Measurements from ENCODE around the gene DUOX2. TPM values are rescaled to one million over a fixed set of nuclear protein-coding genes. Genes with fewer than 3 reads are reported as not detected.
A peak's percentile ranks its signal among the peaks of the same experiment; 100 is the strongest.

DUOX2 gene
- polyA plus RNA-seq (2011; rRNA removed) (not detected in 2 replicates), polyA minus RNA-seq (2011; rRNA and poly(A)+ RNA removed) (not detected in 2 replicates)

DNA sequence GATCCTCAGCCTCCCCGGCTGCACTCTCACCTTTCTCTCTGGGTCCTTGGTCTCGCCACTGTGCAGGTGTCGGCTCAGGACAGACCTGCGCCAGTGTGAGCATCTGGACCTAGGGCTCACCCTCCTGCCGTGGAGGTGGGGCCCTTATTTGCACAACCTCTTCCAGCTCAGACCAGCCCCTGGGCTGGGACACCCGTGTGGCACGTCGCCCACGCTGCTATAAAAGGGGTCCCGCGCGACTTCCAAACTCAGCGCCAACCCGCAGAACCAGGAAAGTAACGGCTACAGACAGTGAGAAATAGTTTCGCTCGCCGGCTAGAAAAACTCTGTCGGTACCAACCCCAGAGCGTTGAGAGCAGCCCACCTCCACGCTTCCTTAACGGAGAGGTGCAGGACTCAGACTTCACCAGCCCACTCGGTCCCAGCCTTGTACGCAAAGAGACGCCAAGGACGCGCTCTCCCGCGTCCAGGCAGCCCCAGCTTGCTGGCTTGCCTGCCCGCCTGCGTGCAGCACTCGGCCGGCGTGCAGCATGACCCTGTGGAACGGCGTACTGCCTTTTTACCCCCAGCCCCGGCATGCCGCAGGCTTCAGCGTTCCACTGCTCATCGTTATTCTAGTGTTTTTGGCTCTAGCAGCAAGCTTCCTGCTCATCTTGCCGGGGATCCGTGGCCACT lies at the start of gene DUOX2, which contains the start of gene DUOXA2:
Gene DUOX2, minus strand, starts transcription at position 97 of the 675 bp plus-strand sequence. CDS start 761 bp downstream, outside the sequence.
Gene DUOXA2, plus strand, starts transcription at position 251 of the 675 bp plus-strand sequence. Its CDS starts 280 bp downstream, at position 531.
- TF ChIP-seq, protein P1, sequence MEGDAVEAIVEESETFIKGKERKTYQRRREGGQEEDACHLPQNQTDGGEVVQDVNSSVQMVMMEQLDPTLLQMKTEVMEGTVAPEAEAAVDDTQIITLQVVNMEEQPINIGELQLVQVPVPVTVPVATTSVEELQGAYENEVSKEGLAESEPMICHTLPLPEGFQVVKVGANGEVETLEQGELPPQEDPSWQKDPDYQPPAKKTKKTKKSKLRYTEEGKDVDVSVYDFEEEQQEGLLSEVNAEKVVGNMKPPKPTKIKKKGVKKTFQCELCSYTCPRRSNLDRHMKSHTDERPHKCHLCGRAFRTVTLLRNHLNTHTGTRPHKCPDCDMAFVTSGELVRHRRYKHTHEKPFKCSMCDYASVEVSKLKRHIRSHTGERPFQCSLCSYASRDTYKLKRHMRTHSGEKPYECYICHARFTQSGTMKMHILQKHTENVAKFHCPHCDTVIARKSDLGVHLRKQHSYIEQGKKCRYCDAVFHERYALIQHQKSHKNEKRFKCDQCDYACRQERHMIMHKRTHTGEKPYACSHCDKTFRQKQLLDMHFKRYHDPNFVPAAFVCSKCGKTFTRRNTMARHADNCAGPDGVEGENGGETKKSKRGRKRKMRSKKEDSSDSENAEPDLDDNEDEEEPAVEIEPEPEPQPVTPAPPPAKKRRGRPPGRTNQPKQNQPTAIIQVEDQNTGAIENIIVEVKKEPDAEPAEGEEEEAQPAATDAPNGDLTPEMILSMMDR (IDR thresholded peaks at IDR 0.05; ENCODE audit: insufficient read depth, low read depth, low read length), result no peak
- POLR2A ChIA-PET, result no interaction called here
- no peak for DNase-seq (ENCODE audit: low read depth)

DNA sequence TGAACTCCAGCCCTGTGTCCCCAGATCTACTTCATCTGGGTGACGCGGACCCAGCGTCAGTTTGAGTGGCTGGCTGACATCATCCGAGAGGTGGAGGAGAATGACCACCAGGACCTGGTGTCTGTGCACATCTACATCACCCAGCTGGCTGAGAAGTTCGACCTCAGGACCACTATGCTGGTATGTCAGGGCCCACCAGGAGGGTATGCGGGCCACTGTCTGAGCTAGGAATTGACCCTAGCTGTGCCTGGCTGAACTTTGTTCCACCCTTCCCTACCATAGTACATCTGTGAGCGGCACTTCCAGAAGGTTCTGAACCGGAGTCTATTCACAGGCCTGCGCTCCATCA lies 49.5 kb upstream of the DUOX2 start:
- ChIA-PET POLR2A (no interaction called here), CTCF (interaction anchor here (0.7 to 5.6 kb wide), 40 partner anchors 9 to 480 kb away, joined by 3 to 70 read pairs (median 5); partner anchors contain the start of genes DUOX1 and SHF)
- TF ChIP-seq, protein P1 (IDR thresholded peaks at IDR 0.05; ENCODE audit: insufficient read depth, low read depth, low read length), result no peak
- H3K27me3 ChIP-seq (ENCODE audit: control insufficient read depth, insufficient read depth, low read length), result no peaks in the 10 kb centered on the region
- no peaks in the 10 kb centered on the region for H3K36me3 ChIP-seq (ENCODE audit: control insufficient read depth, insufficient read depth, low read length)
- DNase-seq (ENCODE audit: low read depth), result no peak
- H3K4me3 ChIP-seq (ENCODE audit: low read depth, low read length), result no peak overlapping the region

More for the DNA sequence above, at the start of gene DUOX2, which contains the start of gene DUOXA2:
- Histone ChIP-seq H3K27me3 (ENCODE audit: control insufficient read depth, insufficient read depth, low read length) (peaks cover 60% of the 10 kb centered on the region), H3K36me3 (ENCODE audit: control insufficient read depth, insufficient read depth, low read length) (no peaks in the 10 kb centered on the region), H3K4me3 (ENCODE audit: low read depth, low read length) (no peak within 1 kb of the TSS)
- CTCF ChIA-PET, result interaction anchor here (0.6 to 1.6 kb wide), 2 partner anchors 12 to 92 kb away, joined by 4 to 10 read pairs; no protein-coding TSS in a partner anchor

DNA sequence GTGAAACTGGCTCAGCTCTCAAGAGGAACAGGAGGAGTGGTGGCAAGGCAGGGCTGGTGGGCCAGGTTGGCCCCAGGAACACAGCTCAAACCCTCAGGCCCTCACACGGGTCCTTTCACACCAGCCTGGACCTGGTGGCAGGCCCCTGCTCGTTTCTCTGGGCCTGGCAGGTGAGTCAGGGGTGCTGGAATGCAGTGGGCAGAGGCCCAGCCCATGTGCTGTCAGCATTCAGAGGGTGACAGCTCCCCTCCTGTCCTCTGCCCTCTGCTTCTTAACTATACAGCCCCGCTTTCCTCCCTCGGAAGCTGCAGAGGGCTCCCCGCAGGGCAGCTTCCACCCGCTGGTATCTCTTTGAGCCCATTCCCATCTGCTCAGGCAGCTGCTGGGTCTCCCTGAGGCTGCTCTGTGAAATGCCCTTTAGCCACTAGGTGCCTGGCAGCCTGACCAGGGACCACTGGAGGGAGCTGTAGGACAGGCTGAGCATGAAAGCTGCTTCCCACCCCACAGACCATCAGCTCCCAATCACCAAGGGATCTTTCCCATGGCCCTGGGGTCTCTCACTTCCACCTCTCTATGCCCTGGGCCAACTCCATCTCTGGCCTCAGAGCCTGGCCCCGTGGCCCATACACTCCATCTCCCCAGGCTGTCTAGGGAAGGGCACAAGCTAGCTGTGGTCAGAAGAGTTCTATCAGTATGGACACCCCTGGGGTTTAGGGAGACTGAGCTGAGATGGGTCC lies 49.0 kb upstream of the DUOX2 start:
- POLR2A ChIA-PET, result interaction anchor here (0.6 kb wide), 1 partner anchor 42 kb away, joined by 6 read pairs; no protein-coding TSS in a partner anchor

DNA sequence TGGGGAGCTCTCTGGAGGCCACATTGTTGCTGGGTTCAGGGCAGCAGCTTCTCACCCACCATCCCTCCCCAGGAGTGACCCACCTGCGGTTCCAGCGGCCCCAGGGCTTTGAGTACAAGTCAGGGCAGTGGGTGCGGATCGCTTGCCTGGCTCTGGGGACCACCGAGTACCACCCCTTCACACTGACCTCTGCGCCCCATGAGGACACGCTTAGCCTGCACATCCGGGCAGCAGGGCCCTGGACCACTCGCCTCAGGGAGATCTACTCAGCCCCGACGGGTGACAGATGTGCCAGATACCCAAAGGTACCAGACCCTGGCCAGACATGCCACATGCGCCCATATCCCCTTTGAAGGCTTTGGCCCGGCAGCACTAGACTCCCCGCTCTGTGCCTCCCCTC lies 47.7 kb upstream of the DUOX2 start:
- no peak for DNase-seq (ENCODE audit: low read depth)
- Histone ChIP-seq H3K4me3 (ENCODE audit: low read depth, low read length) (no peak overlapping the region), H3K27me3 (ENCODE audit: control insufficient read depth, insufficient read depth, low read length) (no peaks in the 10 kb centered on the region), H3K36me3 (ENCODE audit: control insufficient read depth, insufficient read depth, low read length) (no peaks in the 10 kb centered on the region)
- CTCF ChIA-PET, result interaction anchor here (1.1 to 5.6 kb wide), 7 partner anchors 14 to 296 kb away, joined by 3 to 70 read pairs (median 8); a partner anchor contains a TSS
- POLR2A ChIA-PET, result no interaction called here
- TF ChIP-seq, protein P1 (IDR thresholded peaks at IDR 0.05; ENCODE audit: insufficient read depth, low read depth, low read length), result no peak

More for the DNA sequence above, 49.0 kb upstream of the DUOX2 start:
- no peak overlapping the region for H3K4me3 ChIP-seq (ENCODE audit: low read depth, low read length)
- H3K36me3 ChIP-seq (ENCODE audit: control insufficient read depth, insufficient read depth, low read length), result no peaks in the 10 kb centered on the region
- CTCF ChIA-PET, result interaction anchor here (0.7 to 5.6 kb wide), 44 partner anchors 9 to 480 kb away, joined by 3 to 70 read pairs (median 5); partner anchors contain the start of genes DUOX1 and SHF
- no peaks in the 10 kb centered on the region for H3K27me3 ChIP-seq (ENCODE audit: control insufficient read depth, insufficient read depth, low read length)
- DNase-seq (ENCODE audit: low read depth), result peak; percentile 35
- TF ChIP-seq, protein P1 (IDR thresholded peaks at IDR 0.05; ENCODE audit: insufficient read depth, low read depth, low read length), result peak; percentile 98

GRCh38 chr15:45157974-45158373 lies 44.0 kb upstream of the DUOX2 start:
- DNase-seq (ENCODE audit: low read depth), result peak; percentile 38
- ChIA-PET CTCF (interaction anchor here (1.3 to 1.9 kb wide), 2 partner anchors 40 to 241 kb away, joined by 4 to 7 read pairs; no protein-coding TSS in a partner anchor), POLR2A (no interaction called here)
- TF ChIP-seq, protein P1 (IDR thresholded peaks at IDR 0.05; ENCODE audit: insufficient read depth, low read depth, low read length), result no peak
- Histone ChIP-seq H3K4me3 (ENCODE audit: low read depth, low read length) (no peak overlapping the region), H3K36me3 (ENCODE audit: control insufficient read depth, insufficient read depth, low read length) (no peaks in the 10 kb centered on the region), H3K27me3 (ENCODE audit: control insufficient read depth, insufficient read depth, low read length) (no peaks in the 10 kb centered on the region)

Data from BJ (cell line).